ENCODE data around the gene CGN. TPM values are rescaled to one million over a fixed set of nuclear protein-coding genes. Genes with fewer than 3 reads are reported as not detected.

The CGN gene
- total and polyA plus RNA-seq, 11 donors = 0.08 to 21.0 (median 0.19) TPM; not detected in 4

- TF ChIP-seq, protein P1, sequence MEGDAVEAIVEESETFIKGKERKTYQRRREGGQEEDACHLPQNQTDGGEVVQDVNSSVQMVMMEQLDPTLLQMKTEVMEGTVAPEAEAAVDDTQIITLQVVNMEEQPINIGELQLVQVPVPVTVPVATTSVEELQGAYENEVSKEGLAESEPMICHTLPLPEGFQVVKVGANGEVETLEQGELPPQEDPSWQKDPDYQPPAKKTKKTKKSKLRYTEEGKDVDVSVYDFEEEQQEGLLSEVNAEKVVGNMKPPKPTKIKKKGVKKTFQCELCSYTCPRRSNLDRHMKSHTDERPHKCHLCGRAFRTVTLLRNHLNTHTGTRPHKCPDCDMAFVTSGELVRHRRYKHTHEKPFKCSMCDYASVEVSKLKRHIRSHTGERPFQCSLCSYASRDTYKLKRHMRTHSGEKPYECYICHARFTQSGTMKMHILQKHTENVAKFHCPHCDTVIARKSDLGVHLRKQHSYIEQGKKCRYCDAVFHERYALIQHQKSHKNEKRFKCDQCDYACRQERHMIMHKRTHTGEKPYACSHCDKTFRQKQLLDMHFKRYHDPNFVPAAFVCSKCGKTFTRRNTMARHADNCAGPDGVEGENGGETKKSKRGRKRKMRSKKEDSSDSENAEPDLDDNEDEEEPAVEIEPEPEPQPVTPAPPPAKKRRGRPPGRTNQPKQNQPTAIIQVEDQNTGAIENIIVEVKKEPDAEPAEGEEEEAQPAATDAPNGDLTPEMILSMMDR (IDR thresholded peaks at IDR 0.05) = no peak
- no peak for TF ChIP-seq POLR2A (IDR thresholded peaks at IDR 0.05)
- H3K27ac ChIP-seq = no peak overlapping the region
- 46 to 79% (median 61%) methylated on average over 5 of the region's 5 CpGs for WGBS, 4 donors
- DNase-seq (no peak), ATAC-seq (no peak)
- intact Hi-C loops (cut with DNase I) = loop anchor here in 1 of 10 donors (10.0 kb wide), 1 partner anchor 71 kb away; no protein-coding TSS in a partner anchor
- H3K36me3 ChIP-seq = peaks cover 0 to 56% (median 16%) of the 10 kb centered on the region in 9 donors
- no peak overlapping the region for H3K4me3 ChIP-seq
- no peaks in the 10 kb centered on the region for H3K27me3 ChIP-seq
- no peaks in the 10 kb centered on the region for H3K9me3 ChIP-seq
- H3K4me1 ChIP-seq = no peaks in the 10 kb centered on the region
Observed at GRCh38 chr1:151565502-151566189, 54.5 kb downstream of the CGN start.

DNA sequence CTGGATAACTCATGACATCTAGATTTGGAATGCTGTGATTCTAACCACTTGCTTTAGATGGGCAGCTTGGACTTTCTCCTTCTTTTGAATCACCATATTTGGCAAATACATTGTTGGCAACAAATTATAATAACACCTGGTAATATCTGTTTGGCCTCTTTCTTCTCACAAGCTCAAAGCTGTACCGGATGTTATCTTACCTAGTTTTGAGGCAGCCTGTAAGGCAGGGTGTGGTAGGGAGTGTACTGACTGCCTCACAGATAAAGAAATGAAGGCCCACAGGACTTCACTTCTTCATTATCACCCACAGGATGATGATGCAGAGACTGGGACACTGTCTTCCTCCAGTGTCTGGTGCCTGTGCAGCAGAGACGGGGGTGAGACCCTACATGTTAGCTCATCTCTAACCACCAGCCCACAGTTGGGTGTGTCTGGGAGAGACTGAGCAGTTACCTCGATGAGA, 57.5 kb downstream of the CGN start:
- Histone ChIP-seq H3K4me3 (no peak overlapping the region), H3K27ac (no peak overlapping the region), H3K36me3 (peaks cover 0 to 62% (median 16%) of the 10 kb centered on the region in 9 donors), H3K9me3 (no peaks in the 10 kb centered on the region), H3K4me1 (no peaks in the 10 kb centered on the region), H3K27me3 (no peaks in the 10 kb centered on the region)
- no peak for ATAC-seq
- no peak for DNase-seq
- 75 to 81% (median 77%) methylated on average over 3 of the region's 3 CpGs for WGBS, 4 donors
- intact Hi-C loops (cut with DNase I) = loop anchor here in 1 of 10 donors (10.0 kb wide), 1 partner anchor 74 kb away; no protein-coding TSS in a partner anchor
- TF ChIP-seq POLR2A (IDR thresholded peaks at IDR 0.05) = no peak
- TF ChIP-seq, protein P1 (IDR thresholded peaks at IDR 0.05) = no peak

GRCh38 chr1:151570819-151571218, 59.6 kb downstream of the CGN start:
- no peak for DNase-seq
- no peaks in the 10 kb centered on the region for H3K4me1 ChIP-seq
- 87 to 100% (median 90%) methylated on average over 1 of the region's 1 CpG for WGBS, 4 donors
- peaks cover 0 to 65% (median 15%) of the 10 kb centered on the region in 9 donors for H3K36me3 ChIP-seq
- no peaks in the 10 kb centered on the region for H3K9me3 ChIP-seq
- no peak for ATAC-seq
- H3K27ac ChIP-seq = no peak overlapping the region
- TF ChIP-seq POLR2A (IDR thresholded peaks at IDR 0.05) = no peak
- TF ChIP-seq, protein P1 (IDR thresholded peaks at IDR 0.05) = no peak
- no peaks in the 10 kb centered on the region for H3K27me3 ChIP-seq
- no peak overlapping the region for H3K4me3 ChIP-seq
- intact Hi-C loops (cut with DNase I) = no loop called here

DNA sequence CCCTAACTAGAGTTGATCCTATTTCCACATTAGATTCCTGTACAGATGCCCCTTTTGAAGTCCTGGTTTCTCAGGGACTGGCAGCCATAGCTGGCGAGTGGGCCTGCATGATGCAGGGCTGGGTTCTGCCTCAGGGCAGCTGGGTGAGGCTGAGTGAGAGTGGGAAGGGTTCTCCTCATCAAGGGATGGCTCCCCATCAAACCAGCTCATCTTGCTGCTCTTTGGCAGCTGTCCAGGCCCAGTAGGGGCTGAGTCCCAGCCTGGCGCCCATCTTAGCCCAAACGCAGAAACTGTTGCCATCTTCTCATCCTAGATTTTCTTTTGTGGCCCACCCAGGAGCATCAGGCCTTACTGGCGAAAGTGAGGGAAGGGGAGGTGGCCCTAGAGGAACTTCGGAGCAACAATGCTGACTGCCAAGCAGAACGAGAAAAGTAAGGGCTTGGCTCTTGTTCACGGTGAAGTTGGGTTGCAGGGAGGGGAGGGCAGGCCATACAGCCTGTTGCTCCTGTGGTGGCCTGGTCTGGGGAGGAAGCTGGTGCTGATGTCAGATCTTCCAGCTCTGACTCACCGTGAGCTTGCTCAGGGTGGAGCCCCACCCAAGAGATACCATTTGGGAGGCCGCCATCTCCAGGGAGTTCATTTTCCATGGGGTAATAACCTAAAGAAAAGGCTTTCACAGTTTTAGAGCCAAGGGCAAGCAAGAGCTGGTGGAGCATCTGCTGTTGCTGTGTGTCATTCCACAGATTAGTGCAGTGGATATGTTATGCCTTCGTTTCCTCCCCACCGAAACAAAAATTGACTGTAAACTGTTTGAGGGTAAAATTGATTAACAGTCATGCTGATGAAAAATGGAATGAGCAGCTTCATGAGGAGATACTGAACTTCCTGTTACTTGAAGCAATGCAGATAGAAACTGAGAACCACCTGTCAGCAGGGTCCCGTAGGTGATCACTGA, 63.7 kb downstream of the CGN start:
- no peaks in the 10 kb centered on the region for H3K9me3 ChIP-seq
- 78 to 86% (median 85%) methylated on average over 12 of the region's 12 CpGs for WGBS, 4 donors
- H3K4me3 ChIP-seq = no peak overlapping the region
- TF ChIP-seq, protein P1 (IDR thresholded peaks at IDR 0.05) = no peak
- no peaks in the 10 kb centered on the region for H3K27me3 ChIP-seq
- peak in 1 of 5 donors; percentile 39 for DNase-seq
- intact Hi-C loops (cut with DNase I) = no loop called here
- no peak overlapping the region for H3K27ac ChIP-seq
- peak in 3 of 4 donors; percentile 49 to 81 (median 61) for ATAC-seq
- H3K36me3 ChIP-seq = peaks cover 0 to 63% (median 13%) of the 10 kb centered on the region in 9 donors
- H3K4me1 ChIP-seq = no peaks in the 10 kb centered on the region

Data from heart left ventricle (tissue), 16 donors.